WTC11 (cell line): ENCODE data around the gene PAX4. TPM values are rescaled to one million over a fixed set of nuclear protein-coding genes. Genes with fewer than 3 reads are reported as not detected.

Source experiments
- ATAC-seq: fragments of 200-7000 bp; cut with Tn5 transposase; 2 replicates; pipeline ENCODE4 v1.10.0; 2021; ENCODE audit warnings: mild to moderate bottlenecking, moderate library complexity
- CTCF ChIA-PET: fragments of 300-600 bp; sonication (Branson Sonifier 250); formaldehyde crosslinking; loops from one replicate; lab custom pipeline; 2021; ENCODE audit warnings: antibody characterized with exemption; lab: Charles Lee
- POLR2A ChIA-PET: fragments of 350-600 bp; sonication (Branson Sonifier 250); formaldehyde crosslinking; loops from one replicate; lab custom pipeline; 2021; ENCODE audit warnings: antibody characterized with exemption; lab: Charles Lee
- DNase-seq: peaks from one replicate; pipeline ENCODE4 v3.0.0; 2021; ENCODE audit warnings: low spot score
- H3K27ac Mint-ChIP-seq: 2 replicates; pipeline ENCODE4 v1.8.0; 2021; ENCODE audit warnings: mixed read lengths
- H3K27me3 Mint-ChIP-seq: 2 replicates; pipeline ENCODE4 v1.8.0; 2021; ENCODE audit warnings: low read depth, mild to moderate bottlenecking, moderate library complexity, mixed read lengths
- H3K36me3 Mint-ChIP-seq: 2 replicates; pipeline ENCODE4 v1.8.0; 2021; ENCODE audit warnings: mixed read lengths
- H3K4me1 Mint-ChIP-seq: 2 replicates; pipeline ENCODE4 v1.8.0; 2022; ENCODE audit warnings: mixed read lengths
- H3K4me3 Mint-ChIP-seq: 2 replicates; pipeline ENCODE4 v1.8.0; 2021; ENCODE audit warnings: mild to moderate bottlenecking, moderate library complexity, mixed read lengths
- H3K9me3 Mint-ChIP-seq: 2 replicates; pipeline ENCODE4 v1.8.0; 2021; ENCODE audit warnings: mixed read lengths
- EMX1 ChIP-seq: fragments of 250-450 bp; sonication (Bioruptor Pico); IDR thresholded peaks from 2 replicates; pipeline ENCODE4 v1.8.0; 2021; ENCODE audit warnings: mild to moderate bottlenecking
- ESRRA ChIP-seq: sonication (generic); formaldehyde crosslinking; IDR thresholded peaks from 2 replicates; pipeline ENCODE4 v1.8.1; 2022; ENCODE audit warnings: mild to moderate bottlenecking, missing genetic modification reagents, borderline replicate concordance
- ETV6 ChIP-seq: sonication (generic); formaldehyde crosslinking; IDR thresholded peaks from 2 replicates; pipeline ENCODE4 v1.8.1; 2022; ENCODE audit warnings: mild to moderate bottlenecking, missing genetic modification reagents
- FOXJ3 ChIP-seq: sonication (generic); formaldehyde crosslinking; IDR thresholded peaks from 2 replicates; pipeline ENCODE4 v1.9.0; 2021; ENCODE audit warnings: missing genetic modification reagents, mild to moderate bottlenecking, borderline replicate concordance
- FOXK1 ChIP-seq: sonication (generic); formaldehyde crosslinking; IDR thresholded peaks from 2 replicates; pipeline ENCODE4 v1.8.0; 2022; ENCODE audit warnings: mild to moderate bottlenecking, moderate library complexity, missing genetic modification reagents
- FOXP1 ChIP-seq: sonication (generic); formaldehyde crosslinking; IDR thresholded peaks from 2 replicates; pipeline ENCODE4 v1.8.0; 2022; ENCODE audit warnings: missing genetic modification reagents, mild to moderate bottlenecking, moderate library complexity, borderline replicate concordance
- GABPB1 ChIP-seq: sonication (generic); formaldehyde crosslinking; IDR thresholded peaks from 2 replicates; pipeline ENCODE4 v1.8.1; 2023; ENCODE audit warnings: mild to moderate bottlenecking, missing genetic modification reagents
- GTF2I ChIP-seq: fragments of 250-450 bp; sonication (Bioruptor Pico); conservative IDR thresholded peaks from 2 replicates; pipeline ENCODE4 v1.4.0; 2021; ENCODE audit warnings: mild to moderate bottlenecking
- IRF2 ChIP-seq: sonication (generic); formaldehyde crosslinking; IDR thresholded peaks from 2 replicates; pipeline ENCODE4 v1.8.0; 2022; ENCODE audit warnings: low read depth, missing genetic modification reagents, borderline replicate concordance
- JUN ChIP-seq: sonication (generic); formaldehyde crosslinking; IDR thresholded peaks from 2 replicates; pipeline ENCODE4 v1.8.0; 2023; ENCODE audit warnings: mild to moderate bottlenecking, missing genetic modification reagents
- KAT7 ChIP-seq: sonication (generic); formaldehyde crosslinking; IDR thresholded peaks from 2 replicates; pipeline ENCODE4 v1.8.1; 2023; ENCODE audit warnings: missing genetic modification reagents, mild to moderate bottlenecking, borderline replicate concordance
- NR1H2 ChIP-seq: sonication (generic); formaldehyde crosslinking; IDR thresholded peaks from 2 replicates; pipeline ENCODE4 v1.9.0; 2021; ENCODE audit warnings: mild to moderate bottlenecking, moderate library complexity, missing genetic modification reagents
- NR2C2 ChIP-seq: sonication (generic); formaldehyde crosslinking; IDR thresholded peaks from 2 replicates; pipeline ENCODE4 v1.8.0; 2022; ENCODE audit warnings: mild to moderate bottlenecking, missing genetic modification reagents
- TEAD4 ChIP-seq: sonication (generic); formaldehyde crosslinking; IDR thresholded peaks from 2 replicates; pipeline ENCODE4 v1.8.0; 2022; ENCODE audit warnings: mild to moderate bottlenecking, missing genetic modification reagents
- ZNF219 ChIP-seq: sonication (generic); formaldehyde crosslinking; IDR thresholded peaks from 2 replicates; pipeline ENCODE4 v1.8.0; 2023; ENCODE audit warnings: missing genetic modification reagents, mild to moderate bottlenecking, borderline replicate concordance
- ZNF416 ChIP-seq: fragments of 250-450 bp; sonication (Bioruptor Pico); IDR thresholded peaks from 2 replicates; pipeline ENCODE4 v1.9.0; 2021; ENCODE audit warnings: mild to moderate bottlenecking, inconsistent platforms
- ZNF423 ChIP-seq: fragments of 250-450 bp; sonication (Bioruptor Pico); IDR thresholded peaks from 2 replicates; pipeline ENCODE4 v2.1.2; 2022; ENCODE audit warnings: mild to moderate bottlenecking, moderate library complexity
- total RNA-seq: library from RNA; stranded (reverse); gene quantifications from 3 replicates; pipeline ENCODE4 v1.2.3, GENCODE V29; 2021
- TF ChIP-seq, protein P1 (sequence below): sonication (generic); formaldehyde crosslinking; IDR thresholded peaks from 2 replicates; pipeline ENCODE4 v1.8.0; 2023; ENCODE audit warnings: missing genetic modification reagents
- TF ChIP-seq, protein P2 (sequence below): fragments of 200-600 bp; IDR thresholded peaks from 2 replicates; pipeline ENCODE4 v1.8.0; 2022; ENCODE audit warnings: antibody characterized with exemption
- TF ChIP-seq, protein P3 (sequence below): sonication (generic); formaldehyde crosslinking; IDR thresholded peaks from 2 replicates; pipeline ENCODE4 v1.8.1; 2022; ENCODE audit warnings: missing genetic modification reagents, borderline replicate concordance
- TF ChIP-seq, protein P4 (sequence below): sonication (generic); formaldehyde crosslinking; conservative IDR thresholded peaks from 2 replicates; pipeline ENCODE4 v1.8.1; 2023; ENCODE audit warnings: mild to moderate bottlenecking, low read depth, missing genetic modification reagents, moderate library complexity
- TF ChIP-seq, protein P5 (sequence below): sonication (generic); formaldehyde crosslinking; IDR thresholded peaks from 2 replicates; pipeline ENCODE4 v1.8.1; 2023; ENCODE audit warnings: mild to moderate bottlenecking, missing genetic modification reagents, moderate library complexity

PAX4 gene
- total RNA-seq, 1 experiment from 2014 or later, result not detected

DNA sequence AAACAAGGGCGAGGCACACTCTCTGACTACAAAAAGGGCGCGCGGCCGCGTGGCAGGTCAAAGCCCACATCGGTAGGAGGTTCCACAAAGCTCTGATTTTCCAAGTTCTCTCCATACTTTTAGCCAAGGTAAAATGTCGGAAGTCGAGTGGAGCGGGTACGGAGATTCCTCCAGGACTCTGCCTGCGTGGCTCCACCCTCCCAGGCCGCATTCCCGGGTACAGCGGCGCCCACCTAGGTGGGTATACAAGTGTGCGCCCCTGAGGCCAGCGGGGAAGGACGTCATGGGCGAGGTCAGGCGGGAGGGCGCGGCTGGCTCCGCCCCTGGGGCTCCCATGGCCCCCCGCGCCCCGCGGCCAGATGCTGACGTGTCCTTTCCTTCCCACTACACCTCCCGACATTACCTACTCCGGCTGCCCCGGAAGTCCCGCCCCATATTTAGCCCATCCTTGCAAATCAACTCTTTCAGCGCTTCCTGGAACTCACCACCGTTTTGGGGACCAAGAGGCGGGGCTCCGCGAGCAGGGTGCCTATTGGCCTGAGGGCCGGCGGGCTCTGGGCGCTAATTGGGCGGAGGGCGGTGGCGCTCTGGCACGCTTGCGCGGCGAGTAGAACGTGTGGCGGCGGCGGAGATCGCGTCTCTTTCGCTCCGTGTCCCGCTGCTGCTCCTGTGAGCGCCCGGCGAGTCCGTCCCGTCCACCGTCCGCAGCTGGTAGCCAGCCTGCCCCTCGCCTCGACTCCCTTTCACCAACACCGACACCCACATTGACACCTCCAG, 33.8 kb upstream of the PAX4 start, which contains the start of gene SND1 (continued):
- peak; percentile 81 for TF ChIP-seq FOXK1 (CRISPR knock-in tag)
- peak; percentile 42; the same call in 1 of the 2 replicates for TF ChIP-seq FOXP1
- TF ChIP-seq GABPB1 (CRISPR knock-in tag), result peak; percentile 77
- no peak for TF ChIP-seq NR2C2 (CRISPR knock-in tag)
- TF ChIP-seq EMX1 (CRISPR knock-in tag), result no peak
- TF ChIP-seq, protein P1, sequence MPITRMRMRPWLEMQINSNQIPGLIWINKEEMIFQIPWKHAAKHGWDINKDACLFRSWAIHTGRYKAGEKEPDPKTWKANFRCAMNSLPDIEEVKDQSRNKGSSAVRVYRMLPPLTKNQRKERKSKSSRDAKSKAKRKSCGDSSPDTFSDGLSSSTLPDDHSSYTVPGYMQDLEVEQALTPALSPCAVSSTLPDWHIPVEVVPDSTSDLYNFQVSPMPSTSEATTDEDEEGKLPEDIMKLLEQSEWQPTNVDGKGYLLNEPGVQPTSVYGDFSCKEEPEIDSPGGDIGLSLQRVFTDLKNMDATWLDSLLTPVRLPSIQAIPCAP (CRISPR knock-in tag), result 0 out of 2 replicates have a peak, but pooled peaks have one; percentile 56
- TF ChIP-seq, all 79 proteins: peak for 17

DNA sequence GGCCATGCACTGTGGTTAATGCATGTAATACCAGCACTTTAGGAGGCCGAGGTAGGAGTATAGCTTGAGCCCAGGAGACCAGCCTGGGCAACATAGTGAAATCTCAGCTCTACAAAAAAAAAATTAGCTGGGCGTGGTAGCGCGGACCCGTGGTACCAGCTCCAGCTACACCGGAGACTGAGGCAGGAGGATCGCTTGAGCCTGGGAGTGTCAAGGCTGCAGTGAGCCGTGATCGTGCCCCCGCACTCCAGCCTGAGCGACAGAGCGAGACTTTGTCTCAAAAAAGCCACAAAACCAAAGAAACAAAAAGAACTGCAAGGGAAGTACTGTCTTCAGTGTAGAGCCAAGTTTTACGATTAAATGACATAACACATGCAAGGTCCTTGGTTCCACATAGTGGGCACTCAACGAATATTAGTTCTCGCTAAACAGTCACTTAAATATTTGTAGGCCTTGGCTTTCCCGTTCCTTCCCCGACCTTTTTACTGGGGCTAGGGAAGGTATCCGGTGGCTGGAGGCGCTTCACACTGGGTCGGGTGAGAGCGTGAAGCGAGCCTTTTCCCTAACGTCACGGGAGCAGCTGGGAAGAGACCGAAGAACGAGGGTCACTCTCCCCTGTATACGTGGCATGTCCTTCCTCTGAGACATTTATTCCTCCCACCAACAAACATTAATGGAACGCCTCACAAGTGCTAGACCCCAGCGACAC, 33.1 kb upstream of the PAX4 start:
- TF ChIP-seq ETV6 (no peak), ZNF219 (CRISPR knock-in tag) (no peak), GTF2I (CRISPR knock-in tag) (no peak), ESRRA (CRISPR knock-in tag) (no peak), KAT7 (CRISPR knock-in tag) (no peak)
- ATAC-seq (peak; percentile 15), DNase-seq (peak; percentile 39)
- H3K27ac Mint-ChIP-seq, result peak overlapping the region; percentile 92
- peaks cover 35% of the 10 kb centered on the region for H3K4me1 Mint-ChIP-seq
- H3K4me3 Mint-ChIP-seq, result peak overlapping the region; percentile 100; the same call in 1 of the 2 replicates
- H3K9me3 Mint-ChIP-seq, result no peaks in the 10 kb centered on the region
- ChIA-PET CTCF (interaction anchor here (1.7 kb wide), 1 partner anchor 22 kb away, joined by 9 read pairs; no protein-coding TSS in a partner anchor), POLR2A (interaction anchor here (1.2 kb wide), 1 partner anchor 62 kb away, joined by 5 read pairs; no protein-coding TSS in a partner anchor)
- H3K36me3 Mint-ChIP-seq, result peaks cover 12% of the 10 kb centered on the region; the same call in 1 of the 2 replicates
- H3K27me3 Mint-ChIP-seq, result peaks cover 3% of the 10 kb centered on the region; the same call in 1 of the 2 replicates

DNA sequence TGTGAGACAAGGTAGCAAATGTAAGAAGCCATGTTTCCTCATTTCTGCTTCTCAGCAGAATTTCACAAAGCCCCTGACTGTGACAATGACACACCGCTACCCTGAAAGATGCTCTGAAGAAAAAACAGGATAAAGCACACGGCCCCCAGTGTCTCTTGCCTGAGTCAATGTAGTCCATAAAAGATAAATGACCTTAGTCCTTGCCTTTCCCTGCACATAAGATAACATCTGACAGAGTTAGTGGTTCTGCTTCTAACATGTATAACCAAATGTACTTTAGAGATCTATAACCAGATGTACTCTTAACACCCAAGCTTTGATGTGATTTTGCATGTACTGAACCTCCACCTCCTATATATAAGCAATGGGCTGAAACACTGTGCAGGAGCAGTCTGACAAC, 31.0 kb upstream of the PAX4 start:
- H3K27me3 Mint-ChIP-seq, result peaks cover 3% of the 10 kb centered on the region; the same call in 1 of the 2 replicates
- no peak overlapping the region for H3K27ac Mint-ChIP-seq
- H3K9me3 Mint-ChIP-seq, result no peaks in the 10 kb centered on the region
- peaks cover 4% of the 10 kb centered on the region; the same call in 1 of the 2 replicates for H3K36me3 Mint-ChIP-seq
- ChIA-PET POLR2A (no interaction called here), CTCF (no interaction called here)
- H3K4me3 Mint-ChIP-seq, result no peak overlapping the region
- DNase-seq, result no peak
- TF ChIP-seq TEAD4 (CRISPR knock-in tag), result no peak
- TF ChIP-seq ETV6, result no peak
- TF ChIP-seq ZNF423 (CRISPR knock-in tag), result no peak
- TF ChIP-seq FOXK1 (CRISPR knock-in tag), result no peak
- TF ChIP-seq IRF2 (CRISPR knock-in tag), result no peak
- TF ChIP-seq, protein P2, sequence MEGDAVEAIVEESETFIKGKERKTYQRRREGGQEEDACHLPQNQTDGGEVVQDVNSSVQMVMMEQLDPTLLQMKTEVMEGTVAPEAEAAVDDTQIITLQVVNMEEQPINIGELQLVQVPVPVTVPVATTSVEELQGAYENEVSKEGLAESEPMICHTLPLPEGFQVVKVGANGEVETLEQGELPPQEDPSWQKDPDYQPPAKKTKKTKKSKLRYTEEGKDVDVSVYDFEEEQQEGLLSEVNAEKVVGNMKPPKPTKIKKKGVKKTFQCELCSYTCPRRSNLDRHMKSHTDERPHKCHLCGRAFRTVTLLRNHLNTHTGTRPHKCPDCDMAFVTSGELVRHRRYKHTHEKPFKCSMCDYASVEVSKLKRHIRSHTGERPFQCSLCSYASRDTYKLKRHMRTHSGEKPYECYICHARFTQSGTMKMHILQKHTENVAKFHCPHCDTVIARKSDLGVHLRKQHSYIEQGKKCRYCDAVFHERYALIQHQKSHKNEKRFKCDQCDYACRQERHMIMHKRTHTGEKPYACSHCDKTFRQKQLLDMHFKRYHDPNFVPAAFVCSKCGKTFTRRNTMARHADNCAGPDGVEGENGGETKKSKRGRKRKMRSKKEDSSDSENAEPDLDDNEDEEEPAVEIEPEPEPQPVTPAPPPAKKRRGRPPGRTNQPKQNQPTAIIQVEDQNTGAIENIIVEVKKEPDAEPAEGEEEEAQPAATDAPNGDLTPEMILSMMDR, result no peak
- ATAC-seq, result no peak
- peaks cover 16% of the 10 kb centered on the region for H3K4me1 Mint-ChIP-seq

DNA sequence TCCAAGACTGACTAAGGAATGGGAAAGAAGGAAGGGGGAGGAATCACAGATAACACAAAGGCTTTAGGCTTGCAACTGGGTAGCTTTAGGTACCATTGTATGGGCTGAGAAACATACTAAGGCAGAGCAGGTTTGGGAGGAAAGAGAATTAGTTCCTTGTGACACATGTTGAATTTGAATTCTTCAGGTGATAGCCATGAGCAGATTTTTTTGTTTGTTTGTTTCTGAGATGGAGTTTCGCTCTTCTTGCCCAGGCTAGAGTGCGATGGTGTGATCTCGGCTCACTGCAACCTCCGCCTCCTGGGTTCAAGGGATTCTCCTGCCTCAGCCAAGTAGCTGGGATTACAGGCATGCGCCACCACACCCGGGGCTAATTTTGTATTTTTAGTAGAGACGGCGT, 29.7 kb upstream of the PAX4 start:
- H3K36me3 Mint-ChIP-seq, result peaks cover 3% of the 10 kb centered on the region; the same call in 1 of the 2 replicates
- no peak overlapping the region for H3K4me3 Mint-ChIP-seq
- H3K4me1 Mint-ChIP-seq, result peaks cover 3% of the 10 kb centered on the region; the same call in 1 of the 2 replicates
- peaks cover 3% of the 10 kb centered on the region; the same call in 1 of the 2 replicates for H3K27me3 Mint-ChIP-seq
- H3K27ac Mint-ChIP-seq, result no peak overlapping the region
- ATAC-seq, result no peak
- ChIA-PET CTCF (interaction anchor here (2.2 kb wide), 1 partner anchor 18 kb away, joined by 15 read pairs; no protein-coding TSS in a partner anchor), POLR2A (no interaction called here)
- no peaks in the 10 kb centered on the region for H3K9me3 Mint-ChIP-seq
- DNase-seq, result no peak
- TF ChIP-seq JUN (CRISPR knock-in tag), result no peak
- TF ChIP-seq NR1H2 (CRISPR knock-in tag), result no peak
- no peak for TF ChIP-seq ZNF416 (CRISPR knock-in tag)
- TF ChIP-seq, protein P3, sequence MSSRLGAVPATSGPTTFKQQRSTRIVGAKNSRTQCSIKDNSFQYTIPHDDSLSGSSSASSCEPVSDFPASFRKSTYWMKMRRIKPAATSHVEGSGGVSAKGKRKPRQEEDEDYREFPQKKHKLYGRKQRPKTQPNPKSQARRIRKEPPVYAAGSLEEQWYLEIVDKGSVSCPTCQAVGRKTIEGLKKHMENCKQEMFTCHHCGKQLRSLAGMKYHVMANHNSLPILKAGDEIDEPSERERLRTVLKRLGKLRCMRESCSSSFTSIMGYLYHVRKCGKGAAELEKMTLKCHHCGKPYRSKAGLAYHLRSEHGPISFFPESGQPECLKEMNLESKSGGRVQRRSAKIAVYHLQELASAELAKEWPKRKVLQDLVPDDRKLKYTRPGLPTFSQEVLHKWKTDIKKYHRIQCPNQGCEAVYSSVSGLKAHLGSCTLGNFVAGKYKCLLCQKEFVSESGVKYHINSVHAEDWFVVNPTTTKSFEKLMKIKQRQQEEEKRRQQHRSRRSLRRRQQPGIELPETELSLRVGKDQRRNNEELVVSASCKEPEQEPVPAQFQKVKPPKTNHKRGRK, result no peak
- TF ChIP-seq, protein P4, sequence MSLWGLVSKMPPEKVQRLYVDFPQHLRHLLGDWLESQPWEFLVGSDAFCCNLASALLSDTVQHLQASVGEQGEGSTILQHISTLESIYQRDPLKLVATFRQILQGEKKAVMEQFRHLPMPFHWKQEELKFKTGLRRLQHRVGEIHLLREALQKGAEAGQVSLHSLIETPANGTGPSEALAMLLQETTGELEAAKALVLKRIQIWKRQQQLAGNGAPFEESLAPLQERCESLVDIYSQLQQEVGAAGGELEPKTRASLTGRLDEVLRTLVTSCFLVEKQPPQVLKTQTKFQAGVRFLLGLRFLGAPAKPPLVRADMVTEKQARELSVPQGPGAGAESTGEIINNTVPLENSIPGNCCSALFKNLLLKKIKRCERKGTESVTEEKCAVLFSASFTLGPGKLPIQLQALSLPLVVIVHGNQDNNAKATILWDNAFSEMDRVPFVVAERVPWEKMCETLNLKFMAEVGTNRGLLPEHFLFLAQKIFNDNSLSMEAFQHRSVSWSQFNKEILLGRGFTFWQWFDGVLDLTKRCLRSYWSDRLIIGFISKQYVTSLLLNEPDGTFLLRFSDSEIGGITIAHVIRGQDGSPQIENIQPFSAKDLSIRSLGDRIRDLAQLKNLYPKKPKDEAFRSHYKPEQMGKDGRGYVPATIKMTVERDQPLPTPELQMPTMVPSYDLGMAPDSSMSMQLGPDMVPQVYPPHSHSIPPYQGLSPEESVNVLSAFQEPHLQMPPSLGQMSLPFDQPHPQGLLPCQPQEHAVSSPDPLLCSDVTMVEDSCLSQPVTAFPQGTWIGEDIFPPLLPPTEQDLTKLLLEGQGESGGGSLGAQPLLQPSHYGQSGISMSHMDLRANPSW (CRISPR knock-in tag), result no peak
- TF ChIP-seq FOXJ3 (CRISPR knock-in tag), result no peak
- TF ChIP-seq, protein P5, sequence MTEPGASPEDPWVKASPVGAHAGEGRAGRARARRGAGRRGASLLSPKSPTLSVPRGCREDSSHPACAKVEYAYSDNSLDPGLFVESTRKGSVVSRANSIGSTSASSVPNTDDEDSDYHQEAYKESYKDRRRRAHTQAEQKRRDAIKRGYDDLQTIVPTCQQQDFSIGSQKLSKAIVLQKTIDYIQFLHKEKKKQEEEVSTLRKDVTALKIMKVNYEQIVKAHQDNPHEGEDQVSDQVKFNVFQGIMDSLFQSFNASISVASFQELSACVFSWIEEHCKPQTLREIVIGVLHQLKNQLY (CRISPR knock-in tag), result no peak
